Gastroesophageal sphincter (tissue), 3 donors: ENCODE measurements around the gene EFNB3.

Experiments used
- CTCF ChIP-seq, 4 experiments: fragments of 200-600 bp in 2 of 4; fragments of 450-650 bp in 2 of 4; sonication (generic) in 1 of 4; IDR thresholded peaks; one replicate each; pipeline ENCODE4 v1.5.1; 2017 to 2019; ENCODE audit warnings: antibody characterized with exemption in 4 of 4, mild to moderate bottlenecking in 2 of 4, moderate library complexity in 2 of 4
- POLR2A ChIP-seq, 2 donors: fragments of 450-650 bp; IDR thresholded peaks; one replicate each; pipeline ENCODE4 v1.6.1; 2017; ENCODE audit warnings: antibody characterized with exemption in 2 of 2, mild to moderate bottlenecking in 2 of 2, moderate library complexity in 1 of 2
- POLR2AphosphoS5 ChIP-seq: sonication (generic); formaldehyde crosslinking; IDR thresholded peaks from one replicate; pipeline ENCODE4 v1.6.1; 2017; ENCODE audit warnings: antibody characterized with exemption

- TF ChIP-seq POLR2AphosphoS5 (peak; percentile 73), CTCF (IDR thresholded peaks at IDR 0.05) (peak; percentile 96 to 99 (median 98)), POLR2A (IDR thresholded peaks at IDR 0.05) (no peak)
Measured at GRCh38 chr17:7687908-7688807, 16.8 kb upstream of the EFNB3 start, which contains the start of gene WRAP53.
